ENCODE results near the gene TASOR2. TPM values are rescaled to one million over a fixed set of nuclear protein-coding genes. Genes with fewer than 3 reads are reported as not detected.

Gene TASOR2
- total RNA-seq, 1 donor from 2014 or later, result 87.2 TPM

DNA sequence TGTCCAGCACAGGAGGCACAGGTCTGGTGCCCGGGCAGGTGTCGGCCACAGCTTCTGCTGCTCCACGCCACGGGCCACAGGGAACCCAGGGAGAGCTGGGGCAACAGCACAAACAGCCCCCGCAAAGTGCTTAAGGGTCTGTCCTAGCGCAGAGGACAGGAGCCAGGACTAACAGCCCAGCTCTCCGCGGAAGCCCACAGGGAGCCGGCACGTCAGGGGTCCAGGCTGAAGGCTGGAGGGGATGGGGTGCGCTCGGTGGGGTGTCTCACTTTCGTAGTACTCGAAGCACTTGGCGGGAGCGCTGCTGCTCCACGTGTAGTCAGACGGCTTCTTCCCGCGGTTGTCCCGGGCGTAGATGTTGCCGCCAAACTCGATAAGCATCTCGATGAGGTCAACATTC lies 43.1 kb upstream of the TASOR2 start:
- Mint-ChIP-seq H3K27me3 (ENCODE audit: low read depth, unreplicated experiment) (peaks cover 1% of the 10 kb centered on the region), H3K27ac (ENCODE audit: unreplicated experiment) (no peak overlapping the region), H3K4me1 (ENCODE audit: low read depth, unreplicated experiment) (no peaks in the 10 kb centered on the region), H3K4me3 (ENCODE audit: unreplicated experiment) (no peak overlapping the region), H3K36me3 (ENCODE audit: low read depth, unreplicated experiment) (peaks cover 2% of the 10 kb centered on the region), H3K9me3 (ENCODE audit: unreplicated experiment) (no peaks in the 10 kb centered on the region)
- H3K36me3 ChIP-seq (ENCODE audit: insufficient read depth, low read length), result no peaks in the 10 kb centered on the region
- TF ChIP-seq CTCF (IDR thresholded peaks at IDR 0.05; ENCODE audit: insufficient read depth, low read depth, low read length), result no peak
- TF ChIP-seq EZH2 (IDR thresholded peaks at IDR 0.05; ENCODE audit: insufficient read depth, low read length), result no peak
- H4K20me1 ChIP-seq (ENCODE audit: insufficient read depth, low read length), result no peaks in the 10 kb centered on the region
- no peak overlapping the region for H3K27ac ChIP-seq (ENCODE audit: low read depth, low read length)
- no peaks in the 10 kb centered on the region for H3K9me3 ChIP-seq (ENCODE audit: insufficient read depth, low read depth, low read length)
- DNase-seq (ENCODE audit: low read depth) (no peak), FAIRE-seq (no peak)
- no peak overlapping the region for H3K4me3 ChIP-seq (ENCODE audit: insufficient read depth, low read depth, low read length)
- H3K9ac ChIP-seq (ENCODE audit: low read length), result no peak overlapping the region
- no peak overlapping the region for H3K4me2 ChIP-seq (ENCODE audit: low read length)
- no peaks in the 10 kb centered on the region for H3K4me1 ChIP-seq (ENCODE audit: insufficient read depth, low read length)
- H3K79me2 ChIP-seq (ENCODE audit: insufficient read depth, low read length), result no peaks in the 10 kb centered on the region
- no peaks in the 10 kb centered on the region for H3K27me3 ChIP-seq (ENCODE audit: insufficient read depth, low read length)
- no peak overlapping the region for H2AFZ ChIP-seq (ENCODE audit: low read depth, low read length)

DNA sequence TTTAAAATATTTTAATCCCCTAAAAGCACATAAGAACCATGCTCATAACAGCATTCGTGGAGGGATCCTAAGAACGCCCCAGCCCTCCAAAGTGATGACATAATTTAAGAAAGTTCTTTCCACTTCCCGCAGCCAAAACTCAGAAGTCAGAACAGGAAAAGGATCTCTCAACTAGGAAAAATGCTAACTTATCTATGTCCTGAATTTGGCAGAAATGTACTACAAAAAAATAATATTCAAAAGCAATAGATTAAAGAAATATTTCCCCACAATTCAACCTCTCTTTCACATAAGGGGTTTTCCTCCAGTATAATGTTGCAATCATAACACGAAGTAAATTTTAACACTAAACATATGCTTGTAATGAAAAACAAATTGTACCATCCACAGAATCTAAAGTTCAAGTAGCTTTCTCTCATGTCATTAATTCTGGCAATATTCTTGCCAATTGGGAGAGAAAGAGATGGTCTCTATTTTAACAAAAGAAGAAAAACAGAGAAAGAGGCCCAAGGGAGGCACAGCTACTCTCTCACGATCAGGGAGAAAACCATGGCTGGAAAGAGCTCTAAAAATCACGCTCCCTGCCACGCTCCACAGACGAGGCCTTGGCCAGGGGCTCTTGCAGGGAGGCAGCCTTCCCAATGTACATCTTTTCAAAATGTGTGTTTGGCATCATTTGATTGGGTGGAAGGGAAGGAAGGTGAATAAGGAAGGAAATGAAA lies 41.1 kb upstream of the TASOR2 start:
- Histone ChIP-seq H3K36me3 (ENCODE audit: insufficient read depth, low read length) (no peaks in the 10 kb centered on the region), H3K4me2 (ENCODE audit: low read length) (no peak overlapping the region), H3K4me3 (ENCODE audit: insufficient read depth, low read depth, low read length) (no peak overlapping the region), H3K4me1 (ENCODE audit: insufficient read depth, low read length) (no peaks in the 10 kb centered on the region), H2AFZ (ENCODE audit: low read depth, low read length) (no peak overlapping the region), H3K79me2 (ENCODE audit: insufficient read depth, low read length) (no peaks in the 10 kb centered on the region), H3K27me3 (ENCODE audit: insufficient read depth, low read length) (no peaks in the 10 kb centered on the region), H4K20me1 (ENCODE audit: insufficient read depth, low read length) (no peaks in the 10 kb centered on the region), H3K9ac (ENCODE audit: low read length) (no peak overlapping the region), H3K9me3 (ENCODE audit: insufficient read depth, low read depth, low read length) (no peaks in the 10 kb centered on the region), H3K27ac (ENCODE audit: low read depth, low read length) (no peak overlapping the region)
- DNase-seq (ENCODE audit: low read depth) (no peak), FAIRE-seq (peak; percentile 9)
- TF ChIP-seq CTCF (IDR thresholded peaks at IDR 0.05; ENCODE audit: insufficient read depth, low read depth, low read length) (no peak), EZH2 (IDR thresholded peaks at IDR 0.05; ENCODE audit: insufficient read depth, low read length) (no peak)
- Mint-ChIP-seq H3K27ac (ENCODE audit: unreplicated experiment) (no peak overlapping the region), H3K9me3 (ENCODE audit: unreplicated experiment) (no peaks in the 10 kb centered on the region), H3K27me3 (ENCODE audit: low read depth, unreplicated experiment) (peaks cover 1% of the 10 kb centered on the region), H3K4me3 (ENCODE audit: unreplicated experiment) (no peak overlapping the region), H3K4me1 (ENCODE audit: low read depth, unreplicated experiment) (no peaks in the 10 kb centered on the region), H3K36me3 (ENCODE audit: low read depth, unreplicated experiment) (peaks cover 2% of the 10 kb centered on the region)

- peaks cover 2% of the 10 kb centered on the region for H3K27me3 Mint-ChIP-seq (ENCODE audit: low read depth, unreplicated experiment)
- no peak overlapping the region for H3K4me3 Mint-ChIP-seq (ENCODE audit: unreplicated experiment)
- no peaks in the 10 kb centered on the region for H3K36me3 ChIP-seq (ENCODE audit: insufficient read depth, low read length)
- H3K9ac ChIP-seq (ENCODE audit: low read length), result no peak overlapping the region
- H3K4me1 ChIP-seq (ENCODE audit: insufficient read depth, low read length), result no peaks in the 10 kb centered on the region
- DNase-seq (ENCODE audit: low read depth), result no peak
- H3K4me1 Mint-ChIP-seq (ENCODE audit: low read depth, unreplicated experiment), result no peaks in the 10 kb centered on the region
- no peak overlapping the region for H3K27ac Mint-ChIP-seq (ENCODE audit: unreplicated experiment)
- H4K20me1 ChIP-seq (ENCODE audit: insufficient read depth, low read length), result no peaks in the 10 kb centered on the region
- H3K36me3 Mint-ChIP-seq (ENCODE audit: low read depth, unreplicated experiment), result peaks cover 5% of the 10 kb centered on the region
- FAIRE-seq, result no peak
- H3K4me2 ChIP-seq (ENCODE audit: low read length), result no peak overlapping the region
- no peak overlapping the region for H2AFZ ChIP-seq (ENCODE audit: low read depth, low read length)
- H3K79me2 ChIP-seq (ENCODE audit: insufficient read depth, low read length), result no peaks in the 10 kb centered on the region
- TF ChIP-seq EZH2 (IDR thresholded peaks at IDR 0.05; ENCODE audit: insufficient read depth, low read length) (no peak), CTCF (IDR thresholded peaks at IDR 0.05; ENCODE audit: insufficient read depth, low read depth, low read length) (no peak)
- H3K27me3 ChIP-seq (ENCODE audit: insufficient read depth, low read length), result no peaks in the 10 kb centered on the region
- no peaks in the 10 kb centered on the region for H3K9me3 ChIP-seq (ENCODE audit: insufficient read depth, low read depth, low read length)
- no peaks in the 10 kb centered on the region for H3K9me3 Mint-ChIP-seq (ENCODE audit: unreplicated experiment)
- no peak overlapping the region for H3K4me3 ChIP-seq (ENCODE audit: insufficient read depth, low read depth, low read length)
- no peak overlapping the region for H3K27ac ChIP-seq (ENCODE audit: low read depth, low read length)
These were observed 39.7 kb upstream of the TASOR2 start for GRCh38 chr10:5644930-5645329.

Measured in astrocyte (in vitro differentiated cells and primary cell).